PC-9 (cell line): Measurements from ENCODE around the gene STK36. TPM values are rescaled to one million over a fixed set of nuclear protein-coding genes. Genes with fewer than 3 reads are reported as not detected.

Experiments used
- BruUV-seq: library from RNA; stranded (reverse); fragments of 400-500 nt; replicated peaks from 2 replicates; lab custom pipeline; 2021; lab: Mats Ljungman, UMichigan
- CTCF ChIA-PET: fragments of 300-600 bp; sonication (Branson Sonifier 250); formaldehyde crosslinking; loops from one replicate; lab custom pipeline; 2022; ENCODE audit warnings: antibody characterized with exemption; lab: Charles Lee
- POLR2A ChIA-PET: fragments of 300-600 bp; sonication (Branson Sonifier 250); formaldehyde crosslinking; loops from one replicate; lab custom pipeline; 2022; ENCODE audit warnings: antibody characterized with exemption; ENCODE audit not compliant: unreplicated experiment; lab: Charles Lee
- DNase-seq, 2 experiments: peaks; one replicate each; pipeline versions ENCODE4 v3.0.0 to v3.0.0-alpha.2; 2015 to 2022; ENCODE audit warnings: mixed read lengths in 1 of 2
- H2AFZ ChIP-seq: fragments of 200-600 bp; sonication (generic); 2 replicates; pipeline ENCODE4 v1.8.1; 2017; ENCODE audit warnings: antibody characterized with exemption
- H3F3A ChIP-seq: fragments of 200-600 bp; sonication (generic); 2 replicates; pipeline ENCODE4 v1.8.1; 2017; ENCODE audit warnings: antibody characterized with exemption, mild to moderate bottlenecking, low read depth; ENCODE audit not compliant: insufficient read depth
- H3K27ac ChIP-seq: fragments of 200-600 bp; sonication (generic); 2 replicates; pipeline ENCODE4 v1.6.1; 2016; ENCODE audit warnings: mixed run types
- H3K27me3 ChIP-seq: fragments of 200-600 bp; sonication (generic); 2 replicates; pipeline ENCODE4 v1.6.1; 2016; ENCODE audit warnings: low read depth, mixed run types; ENCODE audit not compliant: insufficient read depth
- H3K36me3 ChIP-seq: fragments of 200-600 bp; sonication (generic); 2 replicates; pipeline ENCODE4 v1.6.1; 2016; ENCODE audit warnings: low read depth, mixed run types
- H3K4me1 ChIP-seq: fragments of 200-600 bp; sonication (generic); replicated peaks from 2 replicates; pipeline ENCODE4 v1.6.1; 2016; ENCODE audit warnings: mixed run types; ENCODE audit not compliant: insufficient read depth
- H3K4me2 ChIP-seq: fragments of 200-600 bp; sonication (generic); 2 replicates; pipeline ENCODE4 v1.6.1; 2017; ENCODE audit warnings: mixed run types
- H3K4me3 ChIP-seq: fragments of 200-600 bp; sonication (generic); 2 replicates; pipeline ENCODE4 v1.6.1; 2016; ENCODE audit warnings: mixed run types
- H3K79me2 ChIP-seq: fragments of 200-600 bp; sonication (generic); 2 replicates; pipeline ENCODE4 v1.6.1; 2017; ENCODE audit warnings: low read depth, mixed run types
- H3K9me2 ChIP-seq: fragments of 200-600 bp; sonication (generic); 2 replicates; pipeline ENCODE4 v1.8.1; 2017; ENCODE audit warnings: mild to moderate bottlenecking; ENCODE audit not compliant: insufficient read depth
- H3K9me3 ChIP-seq: fragments of 200-600 bp; sonication (generic); 2 replicates; pipeline ENCODE4 v1.8.1; 2016; ENCODE audit warnings: low read depth; ENCODE audit not compliant: insufficient read depth
- H4K20me1 ChIP-seq: fragments of 200-600 bp; sonication (generic); 2 replicates; pipeline ENCODE4 v1.8.1; 2017; ENCODE audit not compliant: insufficient read depth
- EZH2 ChIP-seq: fragments of 200-600 bp; sonication (generic); IDR thresholded peaks from 2 replicates; pipeline ENCODE4 v1.8.0; 2017; ENCODE audit warnings: antibody characterized with exemption, low read depth
- intact Hi-C: fragments of 100-400 bp; cut with micrococcal nuclease; formaldehyde crosslinking; loops from one replicate; pipeline ENCODE4 v1.10.0; 2022; ENCODE audit not compliant: unreplicated experiment
- total RNA-seq: library from RNA; stranded (reverse); gene quantifications from 2 replicates; pipeline ENCODE4 v1.2.3, GENCODE V29; 2021
- TF ChIP-seq, protein P1 (sequence below): fragments of 200-600 bp; sonication (generic); conservative IDR thresholded peaks from 2 replicates; pipeline ENCODE4 v1.6.1; 2017; ENCODE audit warnings: mixed run types, antibody characterized with exemption, mild to moderate bottlenecking, moderate library complexity

Gene STK36
- total RNA-seq, 1 experiment from 2014 or later: 52.9 TPM

- Histone ChIP-seq H3K4me2 (no peak overlapping the region), H3K9me3 (peaks cover 11% of the 10 kb centered on the region; the same call in 1 of the 2 replicates), H3K27ac (peak overlapping the region; percentile 60), H3K4me1 (peaks cover 28% of the 10 kb centered on the region), H3K79me2 (peaks cover 74% of the 10 kb centered on the region), H2AFZ (no peak overlapping the region), H3K9me2 (no peaks in the 10 kb centered on the region), H3K27me3 (no peaks in the 10 kb centered on the region), H3K4me3 (no peak overlapping the region), H3K36me3 (peaks cover 9% of the 10 kb centered on the region), H3F3A (peaks cover 56% of the 10 kb centered on the region), H4K20me1 (0 out of 2 replicates have a peak, but pooled peaks cover 4% of the 10 kb centered on the region)
- intact Hi-C loops: loop anchor here (1.0 kb wide), 1 partner anchor 120 kb away; no protein-coding TSS in a partner anchor
- TF ChIP-seq EZH2: no peak
- TF ChIP-seq, protein P1, sequence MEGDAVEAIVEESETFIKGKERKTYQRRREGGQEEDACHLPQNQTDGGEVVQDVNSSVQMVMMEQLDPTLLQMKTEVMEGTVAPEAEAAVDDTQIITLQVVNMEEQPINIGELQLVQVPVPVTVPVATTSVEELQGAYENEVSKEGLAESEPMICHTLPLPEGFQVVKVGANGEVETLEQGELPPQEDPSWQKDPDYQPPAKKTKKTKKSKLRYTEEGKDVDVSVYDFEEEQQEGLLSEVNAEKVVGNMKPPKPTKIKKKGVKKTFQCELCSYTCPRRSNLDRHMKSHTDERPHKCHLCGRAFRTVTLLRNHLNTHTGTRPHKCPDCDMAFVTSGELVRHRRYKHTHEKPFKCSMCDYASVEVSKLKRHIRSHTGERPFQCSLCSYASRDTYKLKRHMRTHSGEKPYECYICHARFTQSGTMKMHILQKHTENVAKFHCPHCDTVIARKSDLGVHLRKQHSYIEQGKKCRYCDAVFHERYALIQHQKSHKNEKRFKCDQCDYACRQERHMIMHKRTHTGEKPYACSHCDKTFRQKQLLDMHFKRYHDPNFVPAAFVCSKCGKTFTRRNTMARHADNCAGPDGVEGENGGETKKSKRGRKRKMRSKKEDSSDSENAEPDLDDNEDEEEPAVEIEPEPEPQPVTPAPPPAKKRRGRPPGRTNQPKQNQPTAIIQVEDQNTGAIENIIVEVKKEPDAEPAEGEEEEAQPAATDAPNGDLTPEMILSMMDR: peak; percentile 70
- CTCF ChIA-PET: interaction anchor here (0.5 to 1.0 kb wide), 4 partner anchors 68 to 942 kb away, joined by 4 to 6 read pairs (median 6); partner anchors contain the start of genes BCS1L and ZNF142
- BruUV-seq: no TSS peak
- POLR2A ChIA-PET: interaction anchor here (0.6 kb wide), 2 partner anchors 10 to 160 kb away, joined by 5 to 7 read pairs; partner anchors contain the start of gene USP37
- DNase-seq: peak in 1 of 2 experiments; percentile 78
Observed at GRCh38 chr2:218727502-218728165, 55.7 kb downstream of the STK36 start.

DNA sequence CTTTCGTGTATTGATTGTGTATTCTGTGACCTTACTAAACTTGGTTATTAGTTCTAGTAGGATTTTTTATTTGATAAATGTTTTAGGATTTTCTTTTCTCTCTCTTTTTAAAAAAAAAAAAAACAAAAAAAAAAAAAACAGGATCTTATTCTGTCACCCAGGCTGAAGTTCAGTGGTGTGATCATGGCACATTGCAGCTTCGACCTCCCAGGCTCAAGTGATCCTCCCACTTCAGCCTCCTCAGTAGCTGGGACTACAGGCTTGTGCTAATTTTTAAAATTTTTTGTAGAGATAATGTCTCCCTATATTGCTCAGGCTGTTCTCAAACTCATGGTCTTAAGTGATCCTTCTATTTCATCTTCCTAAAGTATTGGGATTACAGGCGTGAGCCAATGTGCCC is 57.8 kb downstream of the STK36 start:
- no TSS peak for BruUV-seq
- intact Hi-C loops: loop anchor here (2.0 to 5.0 kb wide), 2 partner anchors 71 to 168 kb away; partner anchors contain the start of genes BCS1L and ZNF142
- POLR2A ChIA-PET: no interaction called here

More for the DNA sequence above, 57.8 kb downstream of the STK36 start:
- TF ChIP-seq, protein P1: no peak
- TF ChIP-seq EZH2: no peak
- H3K9me2 ChIP-seq: no peaks in the 10 kb centered on the region
- DNase-seq: no peak
- H3K4me3 ChIP-seq: no peak overlapping the region
- H3K9me3 ChIP-seq: peaks cover 11% of the 10 kb centered on the region; the same call in 1 of the 2 replicates
- CTCF ChIA-PET: no interaction called here
- peaks cover 6% of the 10 kb centered on the region for H3K36me3 ChIP-seq
- H3K79me2 ChIP-seq: peaks cover 74% of the 10 kb centered on the region
- peaks cover 51% of the 10 kb centered on the region for H3F3A ChIP-seq
- H3K27ac ChIP-seq: no peak overlapping the region
- H2AFZ ChIP-seq: no peak overlapping the region
- H3K4me1 ChIP-seq: peaks cover 48% of the 10 kb centered on the region
- 0 out of 2 replicates have a peak, but pooled peaks cover 3% of the 10 kb centered on the region for H4K20me1 ChIP-seq
- no peaks in the 10 kb centered on the region for H3K27me3 ChIP-seq
- no peak overlapping the region for H3K4me2 ChIP-seq
